Vagina (tissue), 2 donors: ENCODE data around the gene DHX38.
"Not testable (repeated sequence)": the region's sequence is repeated elsewhere in the genome, so short reads cannot be mapped to it uniquely, and the experiment has no call there.

Source experiments
- POLR2A ChIP-seq, 2 donors: fragments of 450-650 bp; IDR thresholded peaks; one replicate each; pipeline ENCODE4 v1.6.1; 2017; ENCODE audit warnings: antibody characterized with exemption in 2 of 2, mild to moderate bottlenecking in 2 of 2, moderate library complexity in 2 of 2
- POLR2AphosphoS5 ChIP-seq, 2 donors: sonication (generic); formaldehyde crosslinking; IDR thresholded peaks; one replicate each; pipeline ENCODE4 v1.9.0; 2017; ENCODE audit warnings: antibody characterized with exemption in 2 of 2, mild to moderate bottlenecking in 2 of 2, low read depth in 1 of 2; ENCODE audit not compliant: insufficient read depth in 1 of 2
- TF ChIP-seq, protein P1 (sequence below), 3 experiments: fragments of 450-650 bp in 2 of 3; fragments of 200-600 bp in 1 of 3; sonication (generic) in 1 of 3; IDR thresholded peaks; one replicate each; pipeline ENCODE4 v1.5.1; 2017 to 2019; ENCODE audit warnings: antibody characterized with exemption in 3 of 3, mild to moderate bottlenecking in 2 of 3, moderate library complexity in 2 of 3

DNA sequence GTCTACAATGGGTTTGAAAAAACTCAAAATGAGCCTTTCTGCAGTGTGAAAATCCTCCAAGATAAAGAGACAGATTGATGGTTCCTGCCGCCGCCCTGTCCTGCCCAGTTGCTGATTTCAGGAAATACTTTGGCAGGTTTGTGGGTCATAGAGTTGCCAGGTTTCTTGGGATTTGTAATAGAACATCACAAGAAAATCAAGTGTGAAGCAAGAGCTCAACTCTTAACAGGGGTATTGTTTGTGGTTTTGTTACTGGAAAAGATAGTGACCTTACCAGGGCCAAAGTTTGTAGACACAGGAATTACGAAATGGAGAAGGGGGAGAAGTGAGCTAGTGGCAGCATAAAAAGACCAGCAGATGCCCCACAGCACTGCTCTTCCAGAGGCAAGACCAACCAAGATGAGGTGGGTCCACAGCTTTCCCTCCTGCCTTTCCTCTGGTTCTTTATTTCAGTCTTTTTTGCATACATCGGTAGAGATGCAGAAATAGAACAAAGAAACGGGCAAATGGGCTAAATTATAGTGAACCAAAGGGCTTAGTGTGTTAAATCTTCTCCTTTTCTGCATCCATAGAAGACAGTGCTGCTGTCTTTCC is 39.3 kb upstream of the DHX38 start, which contains the start of gene HP:
- TF ChIP-seq, protein P1, sequence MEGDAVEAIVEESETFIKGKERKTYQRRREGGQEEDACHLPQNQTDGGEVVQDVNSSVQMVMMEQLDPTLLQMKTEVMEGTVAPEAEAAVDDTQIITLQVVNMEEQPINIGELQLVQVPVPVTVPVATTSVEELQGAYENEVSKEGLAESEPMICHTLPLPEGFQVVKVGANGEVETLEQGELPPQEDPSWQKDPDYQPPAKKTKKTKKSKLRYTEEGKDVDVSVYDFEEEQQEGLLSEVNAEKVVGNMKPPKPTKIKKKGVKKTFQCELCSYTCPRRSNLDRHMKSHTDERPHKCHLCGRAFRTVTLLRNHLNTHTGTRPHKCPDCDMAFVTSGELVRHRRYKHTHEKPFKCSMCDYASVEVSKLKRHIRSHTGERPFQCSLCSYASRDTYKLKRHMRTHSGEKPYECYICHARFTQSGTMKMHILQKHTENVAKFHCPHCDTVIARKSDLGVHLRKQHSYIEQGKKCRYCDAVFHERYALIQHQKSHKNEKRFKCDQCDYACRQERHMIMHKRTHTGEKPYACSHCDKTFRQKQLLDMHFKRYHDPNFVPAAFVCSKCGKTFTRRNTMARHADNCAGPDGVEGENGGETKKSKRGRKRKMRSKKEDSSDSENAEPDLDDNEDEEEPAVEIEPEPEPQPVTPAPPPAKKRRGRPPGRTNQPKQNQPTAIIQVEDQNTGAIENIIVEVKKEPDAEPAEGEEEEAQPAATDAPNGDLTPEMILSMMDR (IDR thresholded peaks at IDR 0.05), result not testable (repeated sequence)
- not testable (repeated sequence) for TF ChIP-seq POLR2AphosphoS5 (IDR thresholded peaks at IDR 0.05; ENCODE audit: insufficient read depth in 1 of 2, low read depth in 1 of 2); POLR2A (IDR thresholded peaks at IDR 0.05)
